Adrenal gland (tissue), 12 donors: ENCODE measurements around the gene PXDN. TPM values are rescaled to one million over a fixed set of nuclear protein-coding genes. Genes with fewer than 3 reads are reported as not detected.

Experiments
- DNase-seq, 7 donors: peaks; one replicate each; pipeline ENCODE4 v3.0.0-alpha.2; 2019 to 2020
- H3K27ac ChIP-seq, 5 donors: fragments of 200-600 bp; sonication (generic) in 4 of 5; 1 replicate in 3 of 5; 2 replicates in 2 of 5; pipeline versions ENCODE4 v1.5.1 to v1.8.0; 2016 to 2020; ENCODE audit warnings: mild to moderate bottlenecking in 1 of 5
- H3K27me3 ChIP-seq: fragments of 200-600 bp; 2 replicates; pipeline ENCODE4 v1.8.0; 2021
- H3K36me3 ChIP-seq, 2 donors: fragments of 200-600 bp; replicated peaks in 1 of 2; 1 replicate in 1 of 2; 2 replicates in 1 of 2; pipeline versions ENCODE4 v1.5.1 to v1.8.0; 2018 to 2022
- H3K4me1 ChIP-seq, 2 donors: fragments of 200-600 bp; replicated peaks in 1 of 2; 1 replicate in 1 of 2; 2 replicates in 1 of 2; pipeline versions ENCODE4 v1.5.1 to v1.8.0; 2018 to 2021
- H3K4me3 ChIP-seq, 4 donors: fragments of 200-600 bp; sonication (generic) in 3 of 4; one replicate each; pipeline ENCODE4 v1.5.1; 2016 to 2018
- H3K9me3 ChIP-seq, 3 donors: fragments of 200-600 bp; sonication (generic) in 1 of 3; replicated peaks in 1 of 3; 1 replicate in 2 of 3; 2 replicates in 1 of 3; pipeline versions ENCODE4 v1.5.1 to v1.8.0; 2016 to 2021
- CTCF ChIP-seq, 6 experiments: fragments of 450-650 bp in 4 of 6; fragments of 200-600 bp in 2 of 6; sonication (generic) in 1 of 6; IDR thresholded peaks; 1 replicate in 5 of 6; 2 replicates in 1 of 6; pipeline versions ENCODE4 v1.5.1 to v1.8.0; 2016 to 2021; ENCODE audit warnings: antibody characterized with exemption in 6 of 6, mild to moderate bottlenecking in 2 of 6, moderate library complexity in 1 of 6
- POLR2A ChIP-seq, 2 donors: fragments of 450-650 bp; IDR thresholded peaks; one replicate each; pipeline ENCODE4 v1.6.1; 2017; ENCODE audit warnings: antibody characterized with exemption in 2 of 2, mild to moderate bottlenecking in 2 of 2, moderate library complexity in 1 of 2
- WGBS, 4 donors: extraction: QIAGEN DNeasy Blood & Tissue Kit in 2 of 4; methylation state at CpG; one replicate each; pipeline versions ENCODE4 v1.1.5 to v1.1.7; 2013 to 2017; 5-methylcytosine and 5-hydroxymethylcytosine counted together
- intact Hi-C, 2 donors: fragments of 100-400 bp; cut with DNase I; formaldehyde crosslinking; loops; one replicate each; pipeline versions ENCODE4 v1.14.1 to v1.15.0; 2022 to 2023
- polyA plus RNA-seq, 3 donors: library from polyadenylated mRNA; stranded (reverse); fragments of 200-250 nt in 2 of 3; fragments of 350-450 nt in 1 of 3; fragmentation: Illumina TruSeq in 1 of 3; extraction: RNeasy Lipid Tissue Mini Kit (QIAGEN cat#74804) in 1 of 3; gene quantifications; one replicate each; pipeline ENCODE4 v1.2.3, GENCODE V29; 2013 to 2014
- total RNA-seq, 9 donors: library from RNA; depleted of rRNA in 4 of 9; stranded (reverse); fragments of >200 nt in 4 of 9; fragments of 120-200 nt in 1 of 9; fragmentation: NEBNext Ultra II Directional in 1 of 9; extraction: Animal tissue kit (Norgen Biotek cat#: 25700) in 1 of 9; gene quantifications; one replicate each; pipeline versions ENCODE4 v1.1.0 to v1.2.4, GENCODE V29; 2013 to 2023
- donor health status: healthy with polysubstance abuse.
- donor health status: Bipolar disorder and iron deficiency.
- donor health status: DM: yes; HTN: yes; CAD: no.
- donor health status: DM: no; HTN: no; CAD: no.
- donor health status: DM: no; HTN: no; CAD: no.
- donor health status: DM: yes; HTN: yes; CAD: no.

The PXDN gene
- total and polyA plus RNA-seq, 12 donors: 8.5 to 39.5 (median 22.1) TPM

GRCh38 chr2:1789610-1790009 is 45.3 kb upstream of the PXDN start:
- intact Hi-C loops: no loop called here
- WGBS, 4 donors: 87 to 91% (median 89%) methylated on average over 11 of the region's 11 CpGs

GRCh38 chr2:1788478-1788959 is 44.2 kb upstream of the PXDN start:
- DNase-seq: no peak
- Histone ChIP-seq H3K4me1 (no peaks in the 10 kb centered on the region), H3K27ac (no peak overlapping the region), H3K4me3 (no peak overlapping the region), H3K36me3 (no peaks in the 10 kb centered on the region), H3K9me3 (no peaks in the 10 kb centered on the region), H3K27me3 (no peaks in the 10 kb centered on the region)
- WGBS, 4 donors: 82 to 87% (median 86%) methylated on average over 15 to 18 of the region's 18 CpGs
- intact Hi-C loops: no loop called here
- TF ChIP-seq CTCF (IDR thresholded peaks at IDR 0.05): no peak
- no peak for TF ChIP-seq POLR2A (IDR thresholded peaks at IDR 0.05)

More at GRCh38 chr2:1789610-1790009, 45.3 kb upstream of the PXDN start:
- H3K4me3 ChIP-seq: no peak overlapping the region
- no peaks in the 10 kb centered on the region for H3K36me3 ChIP-seq
- H3K4me1 ChIP-seq: no peaks in the 10 kb centered on the region
- no peaks in the 10 kb centered on the region for H3K9me3 ChIP-seq
- H3K27me3 ChIP-seq: no peaks in the 10 kb centered on the region
- no peak overlapping the region for H3K27ac ChIP-seq
- TF ChIP-seq POLR2A (IDR thresholded peaks at IDR 0.05): no peak
- no peak for TF ChIP-seq CTCF (IDR thresholded peaks at IDR 0.05)
- DNase-seq: no peak

- intact Hi-C loops: no loop called here
- Histone ChIP-seq H3K4me1 (no peaks in the 10 kb centered on the region), H3K36me3 (no peaks in the 10 kb centered on the region), H3K27me3 (no peaks in the 10 kb centered on the region), H3K27ac (no peak overlapping the region), H3K9me3 (no peaks in the 10 kb centered on the region), H3K4me3 (no peak overlapping the region)
- 55 to 71% (median 62%) methylated on average over 6 to 10 of the region's 10 CpGs for WGBS, 4 donors
- no peak for DNase-seq
- TF ChIP-seq POLR2A (IDR thresholded peaks at IDR 0.05) (no peak), CTCF (IDR thresholded peaks at IDR 0.05) (no peak)
These were observed 43.6 kb upstream of the PXDN start for GRCh38 chr2:1787755-1788477.

- 76 to 90% (median 86%) methylated on average over 16 to 19 of the region's 19 CpGs for WGBS, 4 donors
- no peaks in the 10 kb centered on the region for H3K4me1 ChIP-seq
- H3K27me3 ChIP-seq: no peaks in the 10 kb centered on the region
- no peak for TF ChIP-seq POLR2A (IDR thresholded peaks at IDR 0.05)
- no peak for TF ChIP-seq CTCF (IDR thresholded peaks at IDR 0.05)
- intact Hi-C loops: no loop called here
- no peak overlapping the region for H3K4me3 ChIP-seq
- H3K27ac ChIP-seq: no peak overlapping the region
- peak in 1 of 7 donors; percentile 5 for DNase-seq
- no peaks in the 10 kb centered on the region for H3K9me3 ChIP-seq
- no peaks in the 10 kb centered on the region for H3K36me3 ChIP-seq
These were observed 40.8 kb upstream of the PXDN start for GRCh38 chr2:1784986-1785617.
